Measurements from ENCODE around the gene PRUNE2.

- no peak for TF ChIP-seq CTCF (conservative IDR thresholded peaks at IDR 0.05; ENCODE audit: low read length)
- TF ChIP-seq EZH2phosphoT487 (IDR thresholded peaks at IDR 0.05; ENCODE audit: borderline replicate concordance, low read depth, low read length), result no peak
Observed at GRCh38 chr9:76887951-76888350, 18.0 kb downstream of the PRUNE2 start.

Data from OCI-LY7 (cell line).